Neural progenitor cell (in vitro differentiated cells): ENCODE data around the gene ZCCHC8. TPM values are rescaled to one million over a fixed set of nuclear protein-coding genes. Genes with fewer than 3 reads are reported as not detected.
"Not testable (repeated sequence)": the region's sequence is repeated elsewhere in the genome, so short reads cannot be mapped to it uniquely, and the experiment has no call there.

ENCODE experiments used
- DNase-seq: peaks from one replicate; pipeline ENCODE4 v3.0.0-alpha.2; 2016; ENCODE audit warnings: low spot score
- H2AFZ ChIP-seq: fragments of 200-600 bp; sonication (generic); replicated peaks from 2 replicates; pipeline ENCODE4 v1.6.1; 2016; ENCODE audit warnings: antibody characterized with exemption
- H3F3A ChIP-seq: fragments of 200-600 bp; sonication (generic); 2 replicates; pipeline ENCODE4 v1.6.1; 2016; ENCODE audit warnings: antibody characterized with exemption, low read depth
- H3K27ac ChIP-seq: fragments of 200-600 bp; sonication (generic); 2 replicates; pipeline ENCODE4 v1.5.1; 2016; ENCODE audit warnings: mild to moderate bottlenecking
- H3K27me3 ChIP-seq: fragments of 200-600 bp; sonication (generic); 2 replicates; pipeline ENCODE4 v1.6.1; 2016; ENCODE audit warnings: mild to moderate bottlenecking, moderate library complexity
- H3K36me3 ChIP-seq: fragments of 200-600 bp; sonication (generic); 2 replicates; pipeline ENCODE4 v1.5.1; 2016
- H3K4me1 ChIP-seq: fragments of 200-600 bp; sonication (generic); 2 replicates; pipeline ENCODE4 v1.6.1; 2016; ENCODE audit warnings: mixed run types
- H3K4me2 ChIP-seq: fragments of 200-600 bp; sonication (generic); 2 replicates; pipeline ENCODE4 v1.6.1; 2016
- H3K4me3 ChIP-seq: fragments of 200-600 bp; sonication (generic); 2 replicates; pipeline ENCODE4 v1.5.1; 2016
- H3K79me2 ChIP-seq: fragments of 200-600 bp; sonication (generic); 2 replicates; pipeline ENCODE4 v1.6.1; 2016; ENCODE audit warnings: low read depth
- H3K9ac ChIP-seq: fragments of 200-600 bp; sonication (generic); 2 replicates; pipeline ENCODE4 v1.6.1; 2016
- H3K9me3 ChIP-seq: fragments of 200-600 bp; sonication (generic); 2 replicates; pipeline ENCODE4 v1.5.1; 2016; ENCODE audit warnings: low read depth
- H4K20me1 ChIP-seq: fragments of 200-600 bp; sonication (generic); 2 replicates; pipeline ENCODE4 v1.6.1; 2016; ENCODE audit warnings: low read depth
- H3K27ac Mint-ChIP-seq: 3 replicates; pipeline ENCODE4 v1.8.0; 2021; ENCODE audit warnings: mixed read lengths
- H3K27me3 Mint-ChIP-seq: 2 replicates; pipeline ENCODE4 v1.8.0; 2022; ENCODE audit warnings: low read depth, mild to moderate bottlenecking, inconsistent platforms, moderate library complexity, mixed read lengths; ENCODE audit not compliant: insufficient read depth
- H3K36me3 Mint-ChIP-seq: 3 replicates; pipeline ENCODE4 v1.8.0; 2021; ENCODE audit warnings: mixed read lengths
- H3K4me1 Mint-ChIP-seq: 3 replicates; pipeline ENCODE4 v1.8.0; 2021; ENCODE audit warnings: mixed read lengths
- H3K4me3 Mint-ChIP-seq: 3 replicates; pipeline ENCODE4 v1.8.0; 2021; ENCODE audit warnings: mild to moderate bottlenecking, moderate library complexity, mixed read lengths
- H3K9me3 Mint-ChIP-seq: 3 replicates; pipeline ENCODE4 v1.8.0; 2020; ENCODE audit warnings: mixed read lengths
- EZH2 ChIP-seq: fragments of 200-600 bp; sonication (generic); IDR thresholded peaks from 2 replicates; pipeline ENCODE4 v1.6.1; 2017; ENCODE audit warnings: antibody characterized with exemption, mild to moderate bottlenecking, moderate library complexity
- EZH2phosphoT487 ChIP-seq: fragments of 200-600 bp; sonication (generic); IDR thresholded peaks from 2 replicates; pipeline ENCODE4 v1.6.1; 2017; ENCODE audit warnings: antibody characterized with exemption
- total RNA-seq: library from RNA; depleted of rRNA; stranded (reverse); fragments of >200 nt; gene quantifications from 2 replicates; pipeline ENCODE4 v1.2.3, GENCODE V29; 2015; ENCODE audit warnings: low replicate concordance
- TF ChIP-seq, protein P1 (sequence below): fragments of 200-600 bp; sonication (generic); IDR thresholded peaks from 2 replicates; pipeline ENCODE4 v1.5.1; 2017; ENCODE audit warnings: antibody characterized with exemption, mild to moderate bottlenecking

The ZCCHC8 gene
- total RNA-seq, 1 donor from 2014 or later, result 49.1 TPM

DNA sequence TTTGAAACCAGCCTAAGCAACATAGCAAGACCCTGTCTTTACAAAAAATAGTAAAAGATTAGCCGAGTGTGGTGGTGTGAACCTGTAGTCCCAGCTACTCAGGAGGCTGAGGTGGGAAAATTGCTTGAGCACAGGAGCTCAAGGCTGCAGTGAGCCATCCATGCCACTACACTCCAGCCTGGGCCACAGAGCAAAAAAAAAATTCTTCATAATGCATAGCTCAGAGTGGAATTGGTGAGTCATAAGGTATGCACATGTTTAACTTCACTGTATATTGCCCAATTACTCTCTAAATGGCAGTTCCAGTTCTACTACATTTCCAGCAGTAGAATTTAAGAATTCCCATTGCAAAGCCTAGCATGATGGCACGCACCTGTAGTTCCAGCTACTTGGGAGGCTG, 51.4 kb downstream of the ZCCHC8 start:
- Mint-ChIP-seq H3K27me3 (no peaks in the 10 kb centered on the region), H3K9me3 (no peaks in the 10 kb centered on the region), H3K27ac (no peak overlapping the region), H3K4me1 (peaks cover 9% of the 10 kb centered on the region), H3K4me3 (no peak overlapping the region), H3K36me3 (no peaks in the 10 kb centered on the region)
- H3K27me3 ChIP-seq, result no peaks in the 10 kb centered on the region
- no peak overlapping the region for H2AFZ ChIP-seq
- no peak overlapping the region for H3K27ac ChIP-seq
- H3K4me3 ChIP-seq, result no peak overlapping the region
- TF ChIP-seq EZH2phosphoT487 (no peak), EZH2 (no peak)
- TF ChIP-seq, protein P1, sequence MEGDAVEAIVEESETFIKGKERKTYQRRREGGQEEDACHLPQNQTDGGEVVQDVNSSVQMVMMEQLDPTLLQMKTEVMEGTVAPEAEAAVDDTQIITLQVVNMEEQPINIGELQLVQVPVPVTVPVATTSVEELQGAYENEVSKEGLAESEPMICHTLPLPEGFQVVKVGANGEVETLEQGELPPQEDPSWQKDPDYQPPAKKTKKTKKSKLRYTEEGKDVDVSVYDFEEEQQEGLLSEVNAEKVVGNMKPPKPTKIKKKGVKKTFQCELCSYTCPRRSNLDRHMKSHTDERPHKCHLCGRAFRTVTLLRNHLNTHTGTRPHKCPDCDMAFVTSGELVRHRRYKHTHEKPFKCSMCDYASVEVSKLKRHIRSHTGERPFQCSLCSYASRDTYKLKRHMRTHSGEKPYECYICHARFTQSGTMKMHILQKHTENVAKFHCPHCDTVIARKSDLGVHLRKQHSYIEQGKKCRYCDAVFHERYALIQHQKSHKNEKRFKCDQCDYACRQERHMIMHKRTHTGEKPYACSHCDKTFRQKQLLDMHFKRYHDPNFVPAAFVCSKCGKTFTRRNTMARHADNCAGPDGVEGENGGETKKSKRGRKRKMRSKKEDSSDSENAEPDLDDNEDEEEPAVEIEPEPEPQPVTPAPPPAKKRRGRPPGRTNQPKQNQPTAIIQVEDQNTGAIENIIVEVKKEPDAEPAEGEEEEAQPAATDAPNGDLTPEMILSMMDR, result no peak
- no peaks in the 10 kb centered on the region for H3K79me2 ChIP-seq
- no peaks in the 10 kb centered on the region for H4K20me1 ChIP-seq
- H3K9ac ChIP-seq, result no peak overlapping the region
- DNase-seq, result no peak
- H3F3A ChIP-seq, result peaks cover under 1% of the 10 kb centered on the region
- no peaks in the 10 kb centered on the region for H3K9me3 ChIP-seq
- no peaks in the 10 kb centered on the region for H3K36me3 ChIP-seq
- H3K4me1 ChIP-seq, result peaks cover under 1% of the 10 kb centered on the region
- no peak overlapping the region for H3K4me2 ChIP-seq

GRCh38 chr12:122447825-122448224, 52.9 kb downstream of the ZCCHC8 start:
- not testable (repeated sequence) for H3F3A ChIP-seq, H3K4me2 ChIP-seq, H3K4me1 ChIP-seq, H3K36me3 Mint-ChIP-seq, H3K27me3 ChIP-seq, H3K27ac Mint-ChIP-seq, DNase-seq, H3K9me3 Mint-ChIP-seq, H3K9me3 ChIP-seq, H3K36me3 ChIP-seq, H3K27me3 Mint-ChIP-seq, H3K79me2 ChIP-seq, H3K9ac ChIP-seq, H3K27ac ChIP-seq, H3K4me3 ChIP-seq, H4K20me1 ChIP-seq, H3K4me3 Mint-ChIP-seq, H2AFZ ChIP-seq, H3K4me1 Mint-ChIP-seq

- not testable (repeated sequence) for H3K4me1 ChIP-seq, H3K36me3 ChIP-seq, H3F3A ChIP-seq, H3K27ac ChIP-seq, H3K27ac Mint-ChIP-seq, H3K4me3 ChIP-seq, H2AFZ ChIP-seq, H3K9me3 ChIP-seq, DNase-seq, H3K9ac ChIP-seq, H3K27me3 Mint-ChIP-seq, H3K4me1 Mint-ChIP-seq, H3K79me2 ChIP-seq, H3K4me3 Mint-ChIP-seq, H4K20me1 ChIP-seq, H3K27me3 ChIP-seq, H3K36me3 Mint-ChIP-seq, H3K9me3 Mint-ChIP-seq, H3K4me2 ChIP-seq
These were observed 54.3 kb downstream of the ZCCHC8 start for GRCh38 chr12:122446390-122446789.

GRCh38 chr12:122444071-122444470, 56.7 kb downstream of the ZCCHC8 start:
- H3F3A ChIP-seq, H2AFZ ChIP-seq, H3K4me1 ChIP-seq, H3K4me2 ChIP-seq, H3K9ac ChIP-seq, H3K27ac Mint-ChIP-seq, H3K4me1 Mint-ChIP-seq, H3K27me3 ChIP-seq, H3K36me3 ChIP-seq, H3K9me3 ChIP-seq, H3K79me2 ChIP-seq, DNase-seq, H3K27me3 Mint-ChIP-seq, H3K36me3 Mint-ChIP-seq, H3K4me3 Mint-ChIP-seq, H4K20me1 ChIP-seq, H3K27ac ChIP-seq, H3K4me3 ChIP-seq, H3K9me3 Mint-ChIP-seq: not testable (repeated sequence)

- not testable (repeated sequence) for H3F3A ChIP-seq, H3K4me1 ChIP-seq, DNase-seq, H3K4me3 Mint-ChIP-seq, H3K9ac ChIP-seq, H3K9me3 Mint-ChIP-seq, H4K20me1 ChIP-seq, H3K27ac ChIP-seq, H3K36me3 ChIP-seq, H3K36me3 Mint-ChIP-seq, H2AFZ ChIP-seq, H3K9me3 ChIP-seq, H3K79me2 ChIP-seq, H3K4me3 ChIP-seq, H3K27me3 Mint-ChIP-seq, H3K27me3 ChIP-seq, H3K4me1 Mint-ChIP-seq, H3K4me2 ChIP-seq
- peak overlapping the region; percentile 68 for H3K27ac Mint-ChIP-seq
These were observed 61.9 kb downstream of the ZCCHC8 start for GRCh38 chr12:122438822-122439221.
